HG03342 (cell line): Measurements from ENCODE around the gene SKI.

Experiments
- ATAC-seq: cut with Tn5 transposase; IDR thresholded peaks from one replicate; pipeline ENCODE4 v1.9.1; 2021; ENCODE audit warnings: mild to moderate bottlenecking, moderate library complexity; ENCODE audit not compliant: unreplicated experiment

SKI gene

GRCh38 chr1:2303781-2304180 is 75.7 kb downstream of the SKI start:
- no peak for ATAC-seq

GRCh38 chr1:2304282-2304681 is 76.2 kb downstream of the SKI start:
- ATAC-seq = no peak

- ATAC-seq = no peak
Observed at GRCh38 chr1:2304921-2305681, 77.0 kb downstream of the SKI start.

- no peak for ATAC-seq
Observed at GRCh38 chr1:2306151-2306978, 78.2 kb downstream of the SKI start.

- no peak for ATAC-seq
Observed at GRCh38 chr1:2307064-2307605, 79.0 kb downstream of the SKI start.

GRCh38 chr1:2307972-2308371 is 79.9 kb downstream of the SKI start:
- no peak for ATAC-seq

- no peak for ATAC-seq
Observed at GRCh38 chr1:2308844-2309243, 80.7 kb downstream of the SKI start.

GRCh38 chr1:2310332-2311183 is 82.4 kb downstream of the SKI start:
- ATAC-seq = no peak

GRCh38 chr1:2311184-2312032 is 83.3 kb downstream of the SKI start:
- ATAC-seq = no peak

- no peak for ATAC-seq
Observed at GRCh38 chr1:2312160-2312514, 84.0 kb downstream of the SKI start.

- no peak for ATAC-seq
Observed at GRCh38 chr1:2312515-2313301, 84.6 kb downstream of the SKI start.

GRCh38 chr1:2313651-2314261 is 85.6 kb downstream of the SKI start:
- ATAC-seq = no peak

- ATAC-seq = no peak
Observed at GRCh38 chr1:2314273-2314802, 86.2 kb downstream of the SKI start.

GRCh38 chr1:2314803-2315673 is 86.9 kb downstream of the SKI start:
- ATAC-seq = no peak

- no peak for ATAC-seq
Observed at GRCh38 chr1:2315674-2316450, 87.7 kb downstream of the SKI start.

GRCh38 chr1:2316451-2316961 is 88.4 kb downstream of the SKI start:
- no peak for ATAC-seq
